ENCODE results near the gene HIVEP1. TPM values are rescaled to one million over a fixed set of nuclear protein-coding genes. Genes with fewer than 3 reads are reported as not detected.

Gene HIVEP1
- total RNA-seq, 6 donors from 2014 or later: 22.9 to 48.5 (median 30.4) TPM

DNA sequence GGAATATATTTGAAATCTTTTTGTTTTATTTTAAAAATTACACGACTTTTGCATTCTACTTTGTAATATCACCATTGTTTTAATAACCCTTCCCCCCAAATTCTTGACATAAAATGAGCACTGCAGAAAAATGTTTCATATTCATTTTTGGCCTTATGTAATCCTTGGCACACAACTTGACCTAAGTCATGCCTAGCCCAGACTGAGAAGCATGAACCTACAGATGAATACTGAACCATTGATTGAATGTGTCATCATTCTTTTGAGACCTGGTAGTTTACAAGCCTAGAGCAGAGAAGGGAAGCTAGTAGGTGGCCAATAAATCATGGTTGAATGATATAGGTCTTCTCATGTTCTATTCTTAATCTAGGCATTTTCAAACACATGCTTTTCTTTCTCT, 188.6 kb downstream of the HIVEP1 start:
- TF ChIP-seq EP300 (IDR thresholded peaks at IDR 0.05) (no peak), POLR2A (IDR thresholded peaks at IDR 0.05) (no peak), POLR2AphosphoS5 (IDR thresholded peaks at IDR 0.05) (no peak)
- TF ChIP-seq, protein P1, sequence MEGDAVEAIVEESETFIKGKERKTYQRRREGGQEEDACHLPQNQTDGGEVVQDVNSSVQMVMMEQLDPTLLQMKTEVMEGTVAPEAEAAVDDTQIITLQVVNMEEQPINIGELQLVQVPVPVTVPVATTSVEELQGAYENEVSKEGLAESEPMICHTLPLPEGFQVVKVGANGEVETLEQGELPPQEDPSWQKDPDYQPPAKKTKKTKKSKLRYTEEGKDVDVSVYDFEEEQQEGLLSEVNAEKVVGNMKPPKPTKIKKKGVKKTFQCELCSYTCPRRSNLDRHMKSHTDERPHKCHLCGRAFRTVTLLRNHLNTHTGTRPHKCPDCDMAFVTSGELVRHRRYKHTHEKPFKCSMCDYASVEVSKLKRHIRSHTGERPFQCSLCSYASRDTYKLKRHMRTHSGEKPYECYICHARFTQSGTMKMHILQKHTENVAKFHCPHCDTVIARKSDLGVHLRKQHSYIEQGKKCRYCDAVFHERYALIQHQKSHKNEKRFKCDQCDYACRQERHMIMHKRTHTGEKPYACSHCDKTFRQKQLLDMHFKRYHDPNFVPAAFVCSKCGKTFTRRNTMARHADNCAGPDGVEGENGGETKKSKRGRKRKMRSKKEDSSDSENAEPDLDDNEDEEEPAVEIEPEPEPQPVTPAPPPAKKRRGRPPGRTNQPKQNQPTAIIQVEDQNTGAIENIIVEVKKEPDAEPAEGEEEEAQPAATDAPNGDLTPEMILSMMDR (IDR thresholded peaks at IDR 0.05): no peak
- Histone ChIP-seq H3K9me3 (no peaks in the 10 kb centered on the region), H3K27ac (no peak overlapping the region), H3K4me1 (no peaks in the 10 kb centered on the region), H3K27me3 (no peaks in the 10 kb centered on the region), H3K36me3 (no peaks in the 10 kb centered on the region), H3K4me3 (no peak overlapping the region)
- ATAC-seq (ENCODE audit: low FRiP score in 2 of 2) (no peak), DNase-seq (no peak)
- WGBS, 2 donors: 44 to 53% methylated on average over 1 of the region's 1 CpG

DNA sequence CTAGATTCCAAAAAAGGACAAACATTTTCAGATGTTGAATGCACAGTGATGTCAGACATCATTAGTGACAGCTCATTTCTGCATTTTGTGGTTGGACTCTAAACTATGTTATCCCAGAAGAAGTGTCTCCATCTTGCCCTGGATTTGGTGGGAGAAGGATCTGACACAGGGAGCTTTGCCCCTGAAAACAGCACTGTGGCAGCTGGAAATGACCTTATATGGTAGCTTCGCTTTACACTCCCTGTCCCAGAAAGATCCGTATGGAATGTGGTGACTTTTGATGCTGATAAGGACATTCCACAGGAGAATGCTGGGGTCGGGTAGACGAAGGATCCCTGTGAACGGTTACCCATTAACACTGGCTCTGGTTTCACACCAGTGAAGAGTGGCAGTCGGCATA, 190.9 kb downstream of the HIVEP1 start:
- Histone ChIP-seq H3K9me3 (no peaks in the 10 kb centered on the region), H3K36me3 (no peaks in the 10 kb centered on the region), H3K4me3 (no peak overlapping the region), H3K27ac (no peak overlapping the region), H3K4me1 (no peaks in the 10 kb centered on the region), H3K27me3 (no peaks in the 10 kb centered on the region)
- no peak for ATAC-seq (ENCODE audit: low FRiP score in 2 of 2)
- 59% methylated on average over 6 of the region's 6 CpGs for WGBS, 2 donors
- TF ChIP-seq, protein P1 (IDR thresholded peaks at IDR 0.05): no peak
- TF ChIP-seq POLR2A (IDR thresholded peaks at IDR 0.05) (no peak), EP300 (IDR thresholded peaks at IDR 0.05) (no peak), POLR2AphosphoS5 (IDR thresholded peaks at IDR 0.05) (no peak)
- no peak for DNase-seq

DNA sequence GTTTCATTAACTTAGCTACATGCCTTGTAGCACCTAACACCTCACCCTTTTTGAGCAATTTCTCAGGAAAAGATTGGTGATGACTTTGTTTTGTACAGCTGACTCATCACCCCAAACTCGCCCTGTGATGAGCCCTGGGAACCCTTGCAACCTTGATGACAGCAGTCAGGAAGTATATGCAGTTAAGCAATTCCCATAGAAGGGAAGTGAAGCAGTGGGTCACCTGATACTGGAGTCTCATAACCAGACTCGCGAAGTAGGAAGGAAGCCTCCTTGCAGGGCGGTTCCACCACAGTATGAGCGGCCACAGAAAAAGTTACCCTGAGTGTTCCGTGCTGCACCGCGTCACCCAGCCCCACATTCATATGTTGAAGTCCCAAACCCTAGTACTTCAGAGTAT, 196.1 kb downstream of the HIVEP1 start:
- Histone ChIP-seq H3K4me1 (no peaks in the 10 kb centered on the region), H3K36me3 (no peaks in the 10 kb centered on the region), H3K9me3 (no peaks in the 10 kb centered on the region), H3K27me3 (no peaks in the 10 kb centered on the region), H3K27ac (peak overlapping the region in 2 of 4 donors; percentile 2 to 69), H3K4me3 (no peak overlapping the region)
- WGBS, 2 donors: 70 to 89% methylated on average over 8 of the region's 8 CpGs
- TF ChIP-seq EP300 (IDR thresholded peaks at IDR 0.05): no peak
- peak; percentile 63 to 71 for TF ChIP-seq POLR2AphosphoS5 (IDR thresholded peaks at IDR 0.05)
- TF ChIP-seq POLR2A (IDR thresholded peaks at IDR 0.05): peak in 1 of 4 donors; percentile 24
- DNase-seq (peak in 1 of 2 donors; percentile 68), ATAC-seq (ENCODE audit: low FRiP score in 2 of 2) (peak; percentile 78 to 89)

DNA sequence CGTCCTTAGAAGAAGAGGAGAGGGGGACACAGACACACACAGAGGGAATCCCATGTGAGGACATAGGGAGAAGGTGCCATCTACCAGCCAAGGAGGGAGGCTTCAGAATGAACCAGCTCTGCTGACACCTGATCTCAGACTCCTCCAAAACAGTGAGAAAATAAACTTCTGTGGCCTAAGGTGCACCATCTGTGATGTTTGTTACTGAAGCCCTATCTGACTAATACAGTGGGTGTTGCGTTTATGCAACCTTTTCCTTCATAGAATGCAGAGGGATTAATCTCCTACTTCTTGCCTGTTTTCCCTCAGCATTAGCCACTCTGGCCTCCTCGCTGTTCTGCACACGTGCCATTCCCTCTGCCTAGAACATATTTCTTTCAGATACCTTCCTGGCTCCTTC, 196.6 kb downstream of the HIVEP1 start:
- H3K27ac ChIP-seq: peak overlapping the region in 2 of 4 donors; percentile 2 to 69
- 89 to 91% methylated on average over 4 of the region's 4 CpGs for WGBS, 2 donors
- H3K4me1 ChIP-seq: no peaks in the 10 kb centered on the region
- no peaks in the 10 kb centered on the region for H3K36me3 ChIP-seq
- no peak overlapping the region for H3K4me3 ChIP-seq
- no peaks in the 10 kb centered on the region for H3K27me3 ChIP-seq
- no peak for DNase-seq
- TF ChIP-seq POLR2AphosphoS5 (IDR thresholded peaks at IDR 0.05) (no peak), EP300 (IDR thresholded peaks at IDR 0.05) (no peak), POLR2A (IDR thresholded peaks at IDR 0.05) (no peak)
- TF ChIP-seq, protein P1 (IDR thresholded peaks at IDR 0.05): no peak
- no peaks in the 10 kb centered on the region for H3K9me3 ChIP-seq
- no peak for ATAC-seq (ENCODE audit: low FRiP score in 2 of 2)

Other genes starting within 250 kb of the HIVEP1 start
- 10 to 100 TPM in 4 of 6 donors, 1 to 10 TPM in 2; 3.8 to 21.1 (median 12.8) TPM for gene ADTRP, start 233.5 kb upstream of the HIVEP1 start, total RNA-seq

All from upper lobe of left lung (tissue), 6 donors.